GM23338 (cell line): ENCODE results near the gene MAP4K5. TPM values are rescaled to one million over a fixed set of nuclear protein-coding genes. Genes with fewer than 3 reads are reported as not detected.
"Not testable (repeated sequence)": the region's sequence is repeated elsewhere in the genome, so short reads cannot be mapped to it uniquely, and the experiment has no call there.

ENCODE experiments used
- ATAC-seq: fragments of 200-7000 bp; cut with Tn5 transposase; 3 replicates; pipeline ENCODE4 v1.9.1; 2020
- DNase-seq: peaks from one replicate; pipeline ENCODE4 v3.0.0-alpha.2; 2015; ENCODE audit warnings: low spot score
- H2AFZ ChIP-seq: fragments of 200-600 bp; sonication (generic); 2 replicates; pipeline ENCODE4 v1.8.0; 2016; ENCODE audit warnings: antibody characterized with exemption, mild to moderate bottlenecking, moderate library complexity
- H3F3A ChIP-seq: fragments of 200-600 bp; sonication (generic); replicated peaks from 2 replicates; pipeline ENCODE4 v1.8.0; 2017; ENCODE audit warnings: antibody characterized with exemption, mixed run types, low read depth
- H3K27ac ChIP-seq: fragments of 200-600 bp; sonication (generic); 2 replicates; pipeline ENCODE4 v1.6.1; 2016; ENCODE audit warnings: low read depth
- H3K27me3 ChIP-seq: fragments of 200-600 bp; sonication (generic); 2 replicates; pipeline ENCODE4 v1.8.0; 2016; ENCODE audit warnings: mild to moderate bottlenecking, mixed run types, moderate library complexity; ENCODE audit not compliant: insufficient read depth
- H3K36me3 ChIP-seq: fragments of 200-600 bp; sonication (generic); 2 replicates; pipeline ENCODE4 v1.8.0; 2016; ENCODE audit warnings: mild to moderate bottlenecking; ENCODE audit not compliant: insufficient read depth
- H3K4me1 ChIP-seq: fragments of 200-600 bp; sonication (generic); 2 replicates; pipeline ENCODE4 v1.8.0; 2016; ENCODE audit warnings: mild to moderate bottlenecking, moderate library complexity; ENCODE audit not compliant: insufficient read depth
- H3K4me2 ChIP-seq: fragments of 200-600 bp; sonication (generic); 2 replicates; pipeline ENCODE4 v1.7.1; 2017; ENCODE audit warnings: mixed run types
- H3K4me3 ChIP-seq: fragments of 200-600 bp; sonication (generic); 2 replicates; pipeline ENCODE4 v1.6.1; 2016; ENCODE audit warnings: mixed run types
- H3K79me2 ChIP-seq: fragments of 200-600 bp; sonication (generic); replicated peaks from 2 replicates; pipeline ENCODE4 v1.8.0; 2017; ENCODE audit warnings: mild to moderate bottlenecking; ENCODE audit not compliant: insufficient read depth
- H3K9me2 ChIP-seq: fragments of 200-600 bp; sonication (generic); 2 replicates; pipeline ENCODE4 v1.8.0; 2017; ENCODE audit not compliant: insufficient read depth
- H4K20me1 ChIP-seq: fragments of 200-600 bp; sonication (generic); replicated peaks from 2 replicates; pipeline ENCODE4 v1.8.0; 2017; ENCODE audit warnings: mild to moderate bottlenecking; ENCODE audit not compliant: insufficient read depth
- H3K27ac Mint-ChIP-seq: 2 replicates; pipeline ENCODE4 v1.8.0; 2020; ENCODE audit warnings: inconsistent platforms, mild to moderate bottlenecking, moderate library complexity, mixed read lengths
- H3K27me3 Mint-ChIP-seq: 3 replicates; pipeline ENCODE4 v1.8.0; 2022; ENCODE audit warnings: low read depth, mild to moderate bottlenecking, moderate library complexity, mixed read lengths, inconsistent platforms; ENCODE audit not compliant: insufficient read depth, poor library complexity
- H3K36me3 Mint-ChIP-seq: 3 replicates; pipeline ENCODE4 v1.8.0; 2021; ENCODE audit warnings: low read depth, mild to moderate bottlenecking, inconsistent platforms, moderate library complexity, mixed read lengths
- H3K4me1 Mint-ChIP-seq: 3 replicates; pipeline ENCODE4 v1.8.0; 2020; ENCODE audit warnings: mild to moderate bottlenecking, inconsistent platforms, mixed read lengths
- H3K4me3 Mint-ChIP-seq: 3 replicates; pipeline ENCODE4 v1.8.0; 2021; ENCODE audit warnings: moderate library complexity, mild to moderate bottlenecking, inconsistent platforms, mixed read lengths
- H3K9me3 Mint-ChIP-seq: 3 replicates; pipeline ENCODE4 v1.8.0; 2020; ENCODE audit warnings: moderate library complexity, mild to moderate bottlenecking, inconsistent platforms, mixed read lengths
- EZH2 ChIP-seq: fragments of 200-600 bp; sonication (generic); IDR thresholded peaks from one replicate; pipeline ENCODE4 v1.8.0; 2017; ENCODE audit warnings: antibody characterized with exemption, mild to moderate bottlenecking, low read depth; ENCODE audit not compliant: unreplicated experiment
- EZH2phosphoT487 ChIP-seq: fragments of 200-600 bp; sonication (generic); IDR thresholded peaks from one replicate; pipeline ENCODE4 v1.8.1; 2018; ENCODE audit warnings: antibody characterized with exemption; ENCODE audit not compliant: unreplicated experiment
- JUNB ChIP-seq: IDR thresholded peaks from one replicate; pipeline ENCODE4 v1.6.1; 2016; ENCODE audit warnings: antibody characterized with exemption; ENCODE audit not compliant: unreplicated experiment
- POLR2AphosphoS5 ChIP-seq: IDR thresholded peaks from 2 replicates; pipeline ENCODE4 v1.6.1; 2016; ENCODE audit warnings: antibody characterized with exemption, low read depth
- REST ChIP-seq: IDR thresholded peaks from one replicate; pipeline ENCODE4 v1.6.1; 2018; ENCODE audit warnings: antibody characterized with exemption; ENCODE audit not compliant: unreplicated experiment
- ZNF331 ChIP-seq: fragments of 250-450 bp; sonication (Bioruptor Pico); IDR thresholded peaks from 2 replicates; pipeline ENCODE4 v1.5.0; 2020; ENCODE audit warnings: low read depth, mild to moderate bottlenecking, moderate library complexity
- ZNF462 ChIP-seq: fragments of 250-450 bp; sonication (Bioruptor Pico); IDR thresholded peaks from 2 replicates; pipeline ENCODE4 v1.5.0; 2020; ENCODE audit warnings: mild to moderate bottlenecking, moderate library complexity
- polyA plus RNA-seq: library from polyadenylated mRNA; unstranded; fragments of >200 nt; fragmentation: Nextera tagmentation; extraction: Ambion mirVana; gene quantifications from 2 replicates; pipeline ENCODE4 v1.2.1, GENCODE V29; 2016
- total RNA-seq: library from RNA; depleted of rRNA; stranded (reverse); fragments of >200 nt; shearing (Covaris generic); gene quantifications from 2 replicates; pipeline ENCODE4 v1.2.3, GENCODE V29; 2014
- TF ChIP-seq, protein P1 (sequence below): IDR thresholded peaks from 2 replicates; pipeline ENCODE4 v1.6.1; 2016; ENCODE audit warnings: antibody characterized with exemption

MAP4K5 gene
- total and polyA plus RNA-seq, 2 experiments from 2014 or later = 71.4 to 74.6 TPM

DNA sequence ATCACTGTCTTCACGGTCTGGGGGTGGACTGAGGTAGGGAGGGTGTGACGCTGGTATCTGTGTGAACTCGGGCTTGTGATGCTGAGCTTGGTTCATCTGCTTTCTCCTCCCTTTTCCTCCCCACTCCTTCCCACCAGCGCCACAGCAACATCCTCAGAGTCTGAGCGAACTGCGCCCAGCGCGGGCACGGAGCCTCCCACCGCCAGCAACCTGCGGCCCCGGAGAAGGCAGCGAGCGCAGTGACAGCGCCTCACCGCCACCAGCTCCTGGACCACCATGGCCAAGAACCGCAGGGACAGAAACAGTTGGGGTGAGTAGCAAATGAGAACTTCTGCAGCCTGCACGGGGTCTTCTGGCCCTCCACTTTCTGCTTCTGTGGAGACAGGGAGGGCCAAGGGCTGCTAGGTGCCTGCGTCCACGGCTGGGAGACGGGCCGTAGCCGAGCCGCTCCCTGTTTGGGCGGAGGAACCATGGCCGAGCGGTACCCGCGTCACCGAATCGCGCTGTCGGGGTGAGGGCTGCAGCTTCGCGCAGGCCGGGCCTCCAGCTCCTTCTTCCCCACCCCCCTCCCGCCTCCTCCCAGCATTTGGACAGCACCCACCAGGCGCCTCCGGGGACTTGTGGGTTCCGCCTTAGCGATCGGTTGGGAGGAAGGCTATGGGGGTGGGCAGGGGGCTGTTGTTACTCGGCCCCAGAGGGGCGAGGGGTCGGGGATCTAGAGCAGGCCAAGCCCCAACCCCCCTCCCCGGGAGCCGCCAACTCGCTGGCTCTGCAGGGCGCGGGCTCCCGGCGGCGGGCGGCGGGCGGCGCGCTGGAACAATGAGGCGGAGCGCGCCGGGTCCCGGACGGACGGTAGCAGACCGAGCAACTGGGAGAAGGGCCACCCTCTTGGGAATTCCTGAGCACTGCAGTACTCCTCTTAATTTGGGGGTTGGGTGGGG, 27.9 kb upstream of the MAP4K5 start, which contains the start of gene ATL1 (continued):
- TF ChIP-seq ZNF331 (CRISPR knock-in tag) = no peak
- peak; percentile 68 for TF ChIP-seq REST

GRCh38 chr14:50552796-50553195, 20.4 kb upstream of the MAP4K5 start:
- not testable (repeated sequence) for H3K4me1 ChIP-seq, H3K79me2 ChIP-seq, H3K4me3 ChIP-seq, DNase-seq, ATAC-seq, H3K4me2 ChIP-seq, H2AFZ ChIP-seq, H3K27me3 ChIP-seq, H3K27ac Mint-ChIP-seq, H3K9me3 Mint-ChIP-seq, H3K27me3 Mint-ChIP-seq, H3K4me3 Mint-ChIP-seq, H3K27ac ChIP-seq, H3F3A ChIP-seq, H3K36me3 Mint-ChIP-seq, H3K36me3 ChIP-seq, H3K4me1 Mint-ChIP-seq, H3K9me2 ChIP-seq, H4K20me1 ChIP-seq

GRCh38 chr14:50551877-50552276, 19.5 kb upstream of the MAP4K5 start:
- Histone ChIP-seq H3K27ac (no peak overlapping the region), H3K36me3 (no peaks in the 10 kb centered on the region), H3K9me2 (no peaks in the 10 kb centered on the region; the same call in 1 of the 2 replicates), H3F3A (no peaks in the 10 kb centered on the region), H4K20me1 (no peaks in the 10 kb centered on the region), H3K27me3 (no peaks in the 10 kb centered on the region), H3K4me1 (no peaks in the 10 kb centered on the region), H3K4me2 (no peak overlapping the region), H3K79me2 (no peaks in the 10 kb centered on the region), H2AFZ (no peak overlapping the region), H3K4me3 (no peak overlapping the region)
- H3K27ac Mint-ChIP-seq = no peak overlapping the region
- no peak overlapping the region for H3K4me3 Mint-ChIP-seq
- H3K9me3 Mint-ChIP-seq = no peaks in the 10 kb centered on the region; the same call in 2 of the 3 replicates
- no peak for ATAC-seq
- H3K4me1 Mint-ChIP-seq = no peaks in the 10 kb centered on the region
- H3K36me3 Mint-ChIP-seq = no peaks in the 10 kb centered on the region
- no peak for DNase-seq
- H3K27me3 Mint-ChIP-seq = no peaks in the 10 kb centered on the region
- TF ChIP-seq EZH2phosphoT487 (no peak), EZH2 (no peak), ZNF462 (CRISPR knock-in tag) (no peak), POLR2AphosphoS5 (no peak), JUNB (no peak)
- TF ChIP-seq, protein P1, sequence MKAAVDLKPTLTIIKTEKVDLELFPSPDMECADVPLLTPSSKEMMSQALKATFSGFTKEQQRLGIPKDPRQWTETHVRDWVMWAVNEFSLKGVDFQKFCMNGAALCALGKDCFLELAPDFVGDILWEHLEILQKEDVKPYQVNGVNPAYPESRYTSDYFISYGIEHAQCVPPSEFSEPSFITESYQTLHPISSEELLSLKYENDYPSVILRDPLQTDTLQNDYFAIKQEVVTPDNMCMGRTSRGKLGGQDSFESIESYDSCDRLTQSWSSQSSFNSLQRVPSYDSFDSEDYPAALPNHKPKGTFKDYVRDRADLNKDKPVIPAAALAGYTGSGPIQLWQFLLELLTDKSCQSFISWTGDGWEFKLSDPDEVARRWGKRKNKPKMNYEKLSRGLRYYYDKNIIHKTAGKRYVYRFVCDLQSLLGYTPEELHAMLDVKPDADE = no peak
